Fibroblast of villous mesenchyme (primary cell): Measurements from ENCODE around the gene NKX2-2. TPM values are rescaled to one million over a fixed set of nuclear protein-coding genes. Genes with fewer than 3 reads are reported as not detected.

Experiments used
- DNase-seq: peaks from one replicate; pipeline ENCODE4 v3.0.0-alpha.2; 2010; ENCODE audit warnings: low read depth
- H3K4me3 ChIP-seq: 2 replicates; pipeline ENCODE4 v1.5.1; 2011; ENCODE audit warnings: low read depth, mild to moderate bottlenecking, low read length
- total RNA-seq: library from RNA; depleted of rRNA; stranded (reverse); fragments of >200 nt; gene quantifications from 2 replicates; pipeline ENCODE4 v1.2.3, GENCODE V29; 2012
- TF ChIP-seq, protein P1 (sequence below): IDR thresholded peaks from 2 replicates; pipeline ENCODE4 v1.5.1; 2012; ENCODE audit warnings: low read depth, mild to moderate bottlenecking, low read length; ENCODE audit not compliant: insufficient read depth

The NKX2-2 gene
- total RNA-seq, 1 donor: not detected

- H3K4me3 ChIP-seq: no peak overlapping the region
- no peak for DNase-seq
- TF ChIP-seq, protein P1, sequence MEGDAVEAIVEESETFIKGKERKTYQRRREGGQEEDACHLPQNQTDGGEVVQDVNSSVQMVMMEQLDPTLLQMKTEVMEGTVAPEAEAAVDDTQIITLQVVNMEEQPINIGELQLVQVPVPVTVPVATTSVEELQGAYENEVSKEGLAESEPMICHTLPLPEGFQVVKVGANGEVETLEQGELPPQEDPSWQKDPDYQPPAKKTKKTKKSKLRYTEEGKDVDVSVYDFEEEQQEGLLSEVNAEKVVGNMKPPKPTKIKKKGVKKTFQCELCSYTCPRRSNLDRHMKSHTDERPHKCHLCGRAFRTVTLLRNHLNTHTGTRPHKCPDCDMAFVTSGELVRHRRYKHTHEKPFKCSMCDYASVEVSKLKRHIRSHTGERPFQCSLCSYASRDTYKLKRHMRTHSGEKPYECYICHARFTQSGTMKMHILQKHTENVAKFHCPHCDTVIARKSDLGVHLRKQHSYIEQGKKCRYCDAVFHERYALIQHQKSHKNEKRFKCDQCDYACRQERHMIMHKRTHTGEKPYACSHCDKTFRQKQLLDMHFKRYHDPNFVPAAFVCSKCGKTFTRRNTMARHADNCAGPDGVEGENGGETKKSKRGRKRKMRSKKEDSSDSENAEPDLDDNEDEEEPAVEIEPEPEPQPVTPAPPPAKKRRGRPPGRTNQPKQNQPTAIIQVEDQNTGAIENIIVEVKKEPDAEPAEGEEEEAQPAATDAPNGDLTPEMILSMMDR: no peak
These were observed 1.2 kb downstream of the NKX2-2 start for GRCh38 chr20:21512634-21513180.

- TF ChIP-seq, protein P1: no peak
- no peak for DNase-seq
- H3K4me3 ChIP-seq: no peak overlapping the region
These were observed 1.8 kb downstream of the NKX2-2 start for GRCh38 chr20:21511850-21512633.

DNA sequence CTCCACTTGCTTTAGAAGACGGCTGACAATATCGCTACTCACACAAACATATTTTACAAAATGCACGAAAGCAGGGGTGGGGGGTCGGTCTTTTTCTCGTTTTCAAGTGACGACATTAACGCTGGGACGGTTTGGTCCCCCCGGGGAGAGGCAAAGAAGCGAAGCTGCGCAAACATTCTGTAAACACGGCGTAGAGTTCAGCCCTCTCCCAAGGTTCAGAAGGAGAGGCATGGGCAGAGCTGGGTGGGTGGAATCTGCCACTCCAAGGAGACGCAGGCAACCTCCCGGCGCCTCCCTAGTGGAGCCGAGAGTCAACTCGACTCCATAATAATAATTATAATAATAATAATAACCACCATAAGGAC, 2.4 kb downstream of the NKX2-2 start:
- no peak overlapping the region for H3K4me3 ChIP-seq
- TF ChIP-seq, protein P1: no peak
- no peak for DNase-seq

DNA sequence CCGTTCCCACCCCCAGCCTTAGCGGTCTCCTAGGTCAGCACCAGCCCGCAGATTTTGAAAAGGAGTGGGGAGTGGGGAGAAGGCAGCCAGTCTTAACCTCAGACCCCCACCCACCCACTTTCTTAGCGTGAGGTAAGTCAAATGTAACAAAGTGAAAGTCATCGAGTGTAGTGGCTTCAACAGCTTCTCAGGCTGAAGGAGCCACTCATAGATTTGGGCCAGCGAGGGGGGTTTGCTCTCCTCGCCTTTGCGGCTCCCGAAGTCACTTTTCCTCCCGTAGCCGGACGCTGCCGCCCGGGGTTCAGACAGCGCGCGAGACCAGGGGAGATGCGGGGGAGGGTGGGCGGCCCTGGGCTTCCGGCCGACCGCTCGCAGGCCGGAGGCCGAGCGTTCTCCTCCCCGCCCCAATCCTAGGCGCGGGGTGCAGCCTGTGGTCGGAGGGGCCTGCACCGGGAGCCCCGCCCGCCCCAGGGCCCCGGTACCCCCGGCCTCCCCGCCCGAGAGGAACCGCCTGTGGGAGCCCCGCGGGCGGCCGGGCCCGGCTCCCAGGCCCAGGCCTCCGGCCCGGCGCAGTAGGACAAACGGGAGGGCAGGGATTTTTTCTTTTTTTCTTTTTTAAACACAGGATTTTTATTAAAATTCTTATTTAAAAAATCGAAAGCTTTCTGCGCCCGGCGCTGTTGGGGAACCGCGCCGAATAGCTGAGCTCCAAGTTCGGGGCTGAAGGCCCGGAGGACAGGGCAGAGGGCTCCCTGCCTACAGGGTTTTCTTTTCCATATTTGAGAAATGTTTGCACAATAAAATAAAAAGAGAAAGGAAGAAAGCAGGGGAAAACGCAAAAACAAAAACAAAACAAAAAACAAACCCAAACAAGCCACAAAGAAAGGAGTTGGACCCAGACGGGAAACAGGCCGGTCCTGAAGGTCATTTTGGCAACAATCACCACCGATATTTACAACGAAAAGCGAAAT, 3.2 kb downstream of the NKX2-2 start:
- peak overlapping the region; percentile 43 for H3K4me3 ChIP-seq
- DNase-seq: no peak
- TF ChIP-seq, protein P1: no peak

DNA sequence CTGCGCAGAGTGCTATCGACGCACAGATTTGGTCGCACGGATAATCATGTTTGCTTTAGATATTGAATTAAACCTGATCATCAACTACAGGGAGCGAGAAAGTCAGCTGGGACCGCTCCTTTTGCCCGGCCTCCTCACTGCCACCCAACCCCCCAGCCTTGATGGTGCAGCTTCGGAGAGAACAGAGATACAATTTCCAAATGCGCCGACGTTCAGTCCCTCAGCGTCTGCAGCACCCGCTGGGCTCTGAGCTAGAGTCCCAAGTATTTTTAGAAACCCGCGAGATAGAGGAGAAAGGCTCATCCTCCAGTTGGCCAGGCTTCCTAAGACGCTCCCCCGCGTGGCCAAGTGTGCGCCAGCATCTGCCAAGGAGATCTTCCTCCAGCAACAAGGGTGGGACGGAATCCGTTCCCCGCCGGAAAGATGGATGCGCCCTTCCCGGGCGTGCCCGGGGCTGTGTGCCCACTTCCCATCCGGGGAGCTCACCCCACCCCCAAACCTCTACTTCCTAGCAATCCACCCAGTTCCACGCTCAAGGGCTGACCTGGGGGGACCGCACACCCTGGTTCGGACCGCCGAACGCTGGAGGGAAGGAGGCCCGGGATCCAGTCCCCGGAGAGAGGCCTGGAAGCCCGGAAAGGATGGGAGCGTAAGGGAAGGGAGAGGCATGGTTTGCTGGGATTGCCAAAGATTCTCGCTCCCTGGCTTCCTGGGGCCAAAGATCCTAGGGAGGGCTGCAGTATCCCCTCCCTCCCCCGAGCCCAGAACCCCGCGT, 4.1 kb downstream of the NKX2-2 start:
- TF ChIP-seq, protein P1: peak; percentile 7
- DNase-seq: peak; percentile 14
- peak overlapping the region; percentile 43 for H3K4me3 ChIP-seq

DNA sequence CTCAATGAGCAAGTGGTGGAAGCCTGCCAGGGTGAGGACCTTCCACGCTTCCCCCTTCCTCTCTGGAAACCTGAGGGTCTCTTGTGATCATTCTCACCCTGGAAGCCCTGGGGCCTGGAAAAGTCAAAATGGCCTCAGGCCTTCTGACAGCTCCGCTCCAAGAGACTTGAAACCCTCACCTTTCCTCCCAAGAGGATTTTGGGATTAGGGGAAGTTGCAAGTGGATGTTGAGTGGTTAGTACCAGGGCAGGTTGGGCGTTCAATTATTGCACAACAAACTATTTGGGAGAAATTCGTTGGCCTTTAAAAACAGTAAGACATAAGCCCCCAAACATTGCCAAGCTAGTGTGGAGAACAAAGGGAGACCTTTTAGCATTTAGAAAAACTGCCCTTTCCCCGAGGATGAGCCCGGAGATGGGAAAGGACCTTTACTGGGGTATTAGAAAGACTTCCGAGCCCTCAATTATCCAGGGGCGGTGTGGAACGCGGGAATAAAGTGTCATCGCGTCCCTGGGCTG, 4.7 kb downstream of the NKX2-2 start:
- H3K4me3 ChIP-seq: no peak overlapping the region
- no peak for DNase-seq
- TF ChIP-seq, protein P1: no peak
